Ishikawa (cell line): ENCODE results near the gene SLIT3.

Source experiments
- CREB1 ChIP-seq: IDR thresholded peaks from 2 replicates; pipeline ENCODE4 v1.6.1; 2012; ENCODE audit warnings: low read depth
- EGR1 ChIP-seq: IDR thresholded peaks from 2 replicates; pipeline ENCODE4 v1.6.1; 2012
- EP300 ChIP-seq: IDR thresholded peaks from 2 replicates; pipeline ENCODE4 v1.6.1; 2012; ENCODE audit warnings: borderline replicate concordance
- MAX ChIP-seq: IDR thresholded peaks from 2 replicates; pipeline ENCODE4 v1.6.1; 2012
- RAD21 ChIP-seq: IDR thresholded peaks from 2 replicates; pipeline ENCODE4 v1.6.1; 2012; ENCODE audit warnings: low read depth
- REST ChIP-seq: IDR thresholded peaks from 2 replicates; pipeline ENCODE4 v1.6.1; 2012; ENCODE audit warnings: low read depth, mild to moderate bottlenecking
- TAF1 ChIP-seq: IDR thresholded peaks from 2 replicates; pipeline ENCODE4 v1.6.1; 2012; ENCODE audit warnings: low read depth, mild to moderate bottlenecking
- TCF12 ChIP-seq: IDR thresholded peaks from 2 replicates; pipeline ENCODE4 v1.6.1; 2012; ENCODE audit warnings: low read depth
- YY1 ChIP-seq: IDR thresholded peaks from 2 replicates; pipeline ENCODE4 v1.6.1; 2012; ENCODE audit warnings: low read depth
- ZBTB7A ChIP-seq: IDR thresholded peaks from 2 replicates; pipeline ENCODE4 v1.6.1; 2012; ENCODE audit warnings: low read depth

GRCh38 chr5:168899673-168900072 is 401.3 kb downstream of the SLIT3 start:
- TF ChIP-seq EP300: no peak
- TF ChIP-seq YY1: no peak
- TF ChIP-seq RAD21: no peak
- TF ChIP-seq ZBTB7A: no peak
- TF ChIP-seq TCF12: no peak
- no peak for TF ChIP-seq CREB1
- no peak for TF ChIP-seq TAF1
- TF ChIP-seq MAX: no peak
- TF ChIP-seq REST: no peak
- TF ChIP-seq EGR1: no peak
